H1 (cell line): ENCODE data around the gene PCTP. TPM values are rescaled to one million over a fixed set of nuclear protein-coding genes. Genes with fewer than 3 reads are reported as not detected.

ENCODE experiments used
- CTCF ChIA-PET: fragments of 300-600 bp; sonication (Branson Sonifier 250); formaldehyde crosslinking; loops from one replicate; lab custom pipeline; 2021; ENCODE audit not compliant: partially characterized antibody; lab: Charles Lee
- POLR2A ChIA-PET: fragments of 300-600 bp; sonication (Branson Sonifier 250); formaldehyde crosslinking; loops from one replicate; lab custom pipeline; 2021; ENCODE audit warnings: inconsistent platforms; ENCODE audit not compliant: partially characterized antibody; lab: Charles Lee
- DNase-seq, 2 experiments: peaks; one replicate each; pipeline versions ENCODE4 v3.0.0 to v3.0.0-alpha.2; 2010 to 2022; ENCODE audit warnings: low spot score in 2 of 2, low read depth in 1 of 2, mixed read lengths in 1 of 2
- FAIRE-seq: peaks from 2 replicates; lab custom pipeline; 2011; peaks lifted over from hg19 to GRCh38; lab: Jason Lieb, UNC
- H2AFZ ChIP-seq: 2 replicates; pipeline ENCODE4 v1.8.1; 2012; ENCODE audit warnings: low read length, inconsistent platforms
- H2AK5ac ChIP-seq: 2 replicates; pipeline ENCODE4 v1.6.1; 2013; ENCODE audit warnings: low read depth, low read length
- H2BK120ac ChIP-seq: replicated peaks from 2 replicates; pipeline ENCODE3; 2013; ENCODE audit warnings: low read depth, low read length, inconsistent platforms
- H2BK12ac ChIP-seq: 2 replicates; pipeline ENCODE4 v1.6.1; 2013; ENCODE audit warnings: low read depth, low read length
- H2BK15ac ChIP-seq: 2 replicates; pipeline ENCODE4 v1.6.1; 2013; ENCODE audit warnings: low read length
- H2BK20ac ChIP-seq: 2 replicates; pipeline ENCODE4 v1.6.1; 2013; ENCODE audit warnings: low read length
- H2BK5ac ChIP-seq: 2 replicates; pipeline ENCODE4 v1.6.1; 2013; ENCODE audit warnings: low read depth, low read length
- H3K14ac ChIP-seq: 2 replicates; pipeline ENCODE4 v1.6.1; 2013; ENCODE audit warnings: inconsistent platforms; ENCODE audit not compliant: insufficient read length
- H3K18ac ChIP-seq: 2 replicates; pipeline ENCODE4 v1.6.1; 2013; ENCODE audit warnings: low read length; ENCODE audit errors: extremely low read depth
- H3K23ac ChIP-seq: 2 replicates; pipeline ENCODE4 v1.6.1; 2013; ENCODE audit warnings: inconsistent platforms; ENCODE audit not compliant: insufficient read length
- H3K23me2 ChIP-seq: 2 replicates; pipeline ENCODE4 v1.6.1; 2013; ENCODE audit warnings: low read depth, low read length
- H3K27ac ChIP-seq: 2 replicates; pipeline ENCODE4 v1.6.1; 2011; ENCODE audit warnings: low read depth, low read length, inconsistent platforms
- H3K27me3 ChIP-seq, 4 experiments: replicated peaks in 1 of 4; 1 replicate in 1 of 4; 2 replicates in 3 of 4; pipeline versions ENCODE4 v1.6.1 to v1.8.1; 2011 to 2013; ENCODE audit warnings: low read length in 3 of 4, mild to moderate bottlenecking in 3 of 4, inconsistent platforms in 2 of 4, mixed read lengths in 2 of 4, moderate library complexity in 1 of 4; ENCODE audit not compliant: control insufficient read depth in 3 of 4, insufficient read depth in 3 of 4; ENCODE audit errors: extremely low read depth in 1 of 4
- H3K36me3 ChIP-seq, 4 experiments: 2 replicates each; pipeline versions ENCODE4 v1.6.1 to v1.8.1; 2011 to 2013; ENCODE audit warnings: mild to moderate bottlenecking in 4 of 4, low read length in 3 of 4, moderate library complexity in 2 of 4, control low read depth in 1 of 4, inconsistent platforms in 1 of 4; ENCODE audit not compliant: insufficient read depth in 4 of 4, control insufficient read depth in 2 of 4
- H3K4ac ChIP-seq: replicated peaks from 2 replicates; pipeline ENCODE3; 2013; ENCODE audit warnings: low read length, low read depth, mixed read lengths, inconsistent platforms; ENCODE audit not compliant: insufficient read length
- H3K4me1 ChIP-seq, 4 experiments: replicated peaks in 1 of 4; 1 replicate in 1 of 4; 2 replicates in 3 of 4; pipeline versions ENCODE4 v1.6.1 to v1.8.1; 2011 to 2013; ENCODE audit warnings: low read length in 3 of 4, inconsistent platforms in 2 of 4, mixed read lengths in 1 of 4; ENCODE audit not compliant: insufficient read depth in 4 of 4, control insufficient read depth in 3 of 4
- H3K4me2 ChIP-seq, 2 experiments: 2 replicates each; pipeline versions ENCODE4 v1.6.1 to v1.8.1; 2011 to 2013; ENCODE audit warnings: low read depth in 2 of 2, low read length in 2 of 2, control low read depth in 1 of 2, inconsistent platforms in 1 of 2, mild to moderate bottlenecking in 1 of 2; ENCODE audit not compliant: insufficient read depth in 1 of 2
- H3K4me3 ChIP-seq, 4 experiments: fragments of 200-600, 300-600 bp in 1 of 4; sonication (generic), shearing (Covaris generic), sonication (Bioruptor Twin) in 1 of 4; 2 replicates each; pipeline versions ENCODE4 v1.5.1 to v1.8.1; 2011 to 2016; ENCODE audit warnings: low read length in 4 of 4, low read depth in 3 of 4, control low read depth in 2 of 4, inconsistent platforms in 2 of 4, mild to moderate bottlenecking in 2 of 4, mixed read lengths in 1 of 4, moderate library complexity in 1 of 4; ENCODE audit not compliant: insufficient read depth in 2 of 4; ENCODE audit errors: extremely low read depth in 1 of 4
- H3K56ac ChIP-seq: replicated peaks from 2 replicates; pipeline ENCODE3; 2013; ENCODE audit warnings: low read depth, mild to moderate bottlenecking, mixed read lengths, low read length, inconsistent platforms; ENCODE audit not compliant: insufficient read length
- H3K79me1 ChIP-seq: 2 replicates; pipeline ENCODE4 v1.6.1; 2013; ENCODE audit warnings: low read depth, low read length, control low read depth
- H3K79me2 ChIP-seq, 2 experiments: 2 replicates each; pipeline versions ENCODE4 v1.6.1 to v1.8.1; 2012 to 2013; ENCODE audit warnings: low read length in 2 of 2, mild to moderate bottlenecking in 2 of 2, inconsistent platforms in 1 of 2; ENCODE audit not compliant: insufficient read depth in 2 of 2, control insufficient read depth in 1 of 2
- H3K9ac ChIP-seq, 4 experiments: replicated peaks in 1 of 4; 1 replicate in 1 of 4; 2 replicates in 3 of 4; pipeline versions ENCODE4 v1.6.1 to v1.8.1; 2011 to 2013; ENCODE audit warnings: low read depth in 3 of 4, low read length in 3 of 4, control low read depth in 2 of 4, mild to moderate bottlenecking in 2 of 4, moderate library complexity in 2 of 4, inconsistent platforms in 1 of 4; ENCODE audit errors: extremely low read depth in 1 of 4
- H3K9me3 ChIP-seq, 2 experiments: 2 replicates each; pipeline versions ENCODE4 v1.6.1 to v1.8.1; 2012 to 2013; ENCODE audit warnings: mild to moderate bottlenecking in 2 of 2, moderate library complexity in 2 of 2, control low read depth in 1 of 2, inconsistent platforms in 1 of 2, low read depth in 1 of 2, low read length in 1 of 2, mixed read lengths in 1 of 2; ENCODE audit not compliant: insufficient read depth in 2 of 2
- H4K20me1 ChIP-seq, 2 experiments: replicated peaks in 1 of 2; 2 replicates each; pipeline versions ENCODE3 to v1.8.1; 2011 to 2013; ENCODE audit warnings: inconsistent platforms in 2 of 2, low read length in 2 of 2, mild to moderate bottlenecking in 1 of 2; ENCODE audit not compliant: insufficient read depth in 2 of 2, control insufficient read depth in 1 of 2
- H4K5ac ChIP-seq: 2 replicates; pipeline ENCODE4 v1.6.1; 2013; ENCODE audit warnings: low read length, low read depth, mixed read lengths, inconsistent platforms; ENCODE audit not compliant: insufficient read length
- H4K8ac ChIP-seq: 2 replicates; pipeline ENCODE4 v1.8.0; 2013; ENCODE audit warnings: mild to moderate bottlenecking, moderate library complexity, low read length, inconsistent platforms; ENCODE audit not compliant: insufficient read depth; ENCODE audit errors: extremely low read depth
- H4K91ac ChIP-seq: replicated peaks from 2 replicates; pipeline ENCODE3; 2013; ENCODE audit warnings: low read length, mixed read lengths, inconsistent platforms; ENCODE audit not compliant: insufficient read length
- CEBPB ChIP-seq: IDR thresholded peaks from 2 replicates; pipeline ENCODE4 v1.6.1; 2012; ENCODE audit warnings: low read depth, low read length
- EZH2 ChIP-seq: fragments of 200-600 bp; sonication (generic); IDR thresholded peaks from 2 replicates; pipeline ENCODE4 v1.7.1; 2012; ENCODE audit warnings: low read depth, mild to moderate bottlenecking, moderate library complexity, low read length, inconsistent platforms; ENCODE audit not compliant: severe bottlenecking
- KDM4A ChIP-seq: IDR thresholded peaks from one replicate; pipeline ENCODE4 v1.7.1; 2012; ENCODE audit warnings: low read depth, mild to moderate bottlenecking, moderate library complexity, low read length, inconsistent platforms; ENCODE audit not compliant: severe bottlenecking
- POLR2A ChIP-seq, 2 experiments: IDR thresholded peaks; 1 replicate in 1 of 2; 2 replicates in 1 of 2; pipeline ENCODE4 v1.6.1; 2011; ENCODE audit warnings: low read depth in 2 of 2, low read length in 2 of 2, mild to moderate bottlenecking in 2 of 2; ENCODE audit errors: control extremely low read depth in 1 of 2
- RBBP5 ChIP-seq: IDR thresholded peaks from 2 replicates; pipeline ENCODE4 v1.7.1; 2012; ENCODE audit warnings: low read depth, mild to moderate bottlenecking, inconsistent platforms, low read length, moderate library complexity, borderline replicate concordance
- RXRA ChIP-seq: IDR thresholded peaks from 2 replicates; pipeline ENCODE4 v1.6.1; 2011; ENCODE audit warnings: low read depth, mild to moderate bottlenecking, low read length, moderate library complexity; ENCODE audit not compliant: insufficient read depth
- SIX5 ChIP-seq: IDR thresholded peaks from 2 replicates; pipeline ENCODE4 v1.6.1; 2011; ENCODE audit warnings: mild to moderate bottlenecking, low read depth, low read length
- TAF7 ChIP-seq: optimal IDR thresholded peaks from 2 replicates; pipeline ENCODE3; 2011; ENCODE audit warnings: low read depth, mild to moderate bottlenecking, inconsistent platforms, low read length, moderate library complexity, borderline replicate concordance
- YY1 ChIP-seq: IDR thresholded peaks from 2 replicates; pipeline ENCODE4 v1.6.1; 2011; ENCODE audit warnings: low read depth, mild to moderate bottlenecking, low read length
- WGBS, 2 experiments: shearing (Covaris generic) in 1 of 2; methylation state at CpG; one replicate each; pipeline versions ENCODE4 v1.1.6 to v1.1.7; 2013 to 2015; ENCODE audit warnings: low lambda C conversion rate in 2 of 2, mixed read lengths in 2 of 2, inconsistent platforms in 1 of 2, low coverage in 1 of 2, missing lambda C conversion rate in 1 of 2; ENCODE audit not compliant: insufficient replicate concordance in 2 of 2, insufficient coverage in 1 of 2, insufficient read length in 1 of 2; ENCODE audit errors: extremely low coverage in 1 of 2, missing lambda C conversion rate in 1 of 2; 5-methylcytosine and 5-hydroxymethylcytosine counted together
- polyA plus RNA-seq, 7 experiments: library from polyadenylated mRNA; depleted of rRNA in 3 of 7; stranded (reverse) in 5 of 7; unstranded in 2 of 7; fragments of >200 nt in 5 of 7; fragments of 200-250 nt in 2 of 7; gene quantifications; 1 replicate in 5 of 7; 2 replicates in 1 of 7; 4 replicates in 1 of 7; pipeline versions ENCODE4 v1.2.1 to v1.2.3, GENCODE V29; 2011 to 2013; ENCODE audit warnings: missing spikeins in 2 of 7, mixed read lengths in 2 of 7
- total RNA-seq: library from RNA; stranded (reverse); fragmentation: NEBNext Ultra II Directional; extraction: Animal tissue kit (Norgen Biotek cat#: 25700); gene quantifications from 2 replicates; pipeline ENCODE4 v1.2.1, GENCODE V29; 2021

Gene PCTP
- total and polyA plus RNA-seq, 2 of the 8 experiments (the other 6 are each of a cell fraction or from before 2014, with no cell fraction given), result 14.1 to 14.6 TPM

DNA sequence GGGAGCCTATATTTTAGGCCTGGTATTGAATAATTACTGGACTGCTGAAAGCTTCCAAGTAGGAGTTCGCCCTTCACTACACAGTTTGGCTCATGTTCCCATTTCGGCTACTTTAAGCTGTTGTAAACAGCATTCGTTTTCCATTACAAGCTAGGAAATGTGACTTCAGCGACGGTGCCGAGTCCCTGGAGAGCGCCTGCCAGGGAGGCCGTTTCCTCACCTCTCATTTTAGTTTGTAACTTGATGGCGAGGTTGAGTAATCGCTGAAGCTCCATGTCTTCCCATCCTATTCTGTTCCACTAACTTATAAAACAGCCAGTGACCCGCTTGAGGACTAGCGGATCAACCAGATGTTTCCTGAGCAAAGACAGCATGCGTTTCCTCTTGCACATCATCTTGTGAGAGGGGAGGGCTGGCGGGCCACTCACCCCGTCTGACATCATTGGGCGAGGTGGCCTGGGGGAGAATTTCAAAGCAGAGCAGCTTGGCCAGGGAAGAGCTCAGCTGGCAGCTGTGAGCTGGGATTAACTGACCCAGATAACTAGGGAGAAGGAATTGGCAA, 32.9 kb downstream of the PCTP start:
- Histone ChIP-seq H4K5ac (no peak overlapping the region), H4K20me1 (no peaks in the 10 kb centered on the region), H2BK120ac (no peak overlapping the region), H3K4ac (no peak overlapping the region), H3K18ac (no peak overlapping the region), H3K79me1 (no peaks in the 10 kb centered on the region), H3K9ac (no peak overlapping the region), H4K91ac (no peak overlapping the region), H2BK12ac (no peak overlapping the region), H2BK5ac (no peak overlapping the region), H3K23ac (no peak overlapping the region), H3K4me2 (no peak overlapping the region), H3K27ac (no peak overlapping the region), H2AFZ (no peak overlapping the region), H3K27me3 (no peaks in the 10 kb centered on the region), H2AK5ac (no peak overlapping the region), H3K36me3 (no peaks in the 10 kb centered on the region), H3K4me1 (no peaks in the 10 kb centered on the region), H3K56ac (no peak overlapping the region), H3K23me2 (no peaks in the 10 kb centered on the region), H3K79me2 (no peaks in the 10 kb centered on the region), H3K4me3 (no peak overlapping the region), H2BK15ac (no peak overlapping the region), H3K14ac (no peak overlapping the region), H4K8ac (no peak overlapping the region), H2BK20ac (no peak overlapping the region), H3K9me3 (no peaks in the 10 kb centered on the region)
- WGBS, 2 experiments, result 87% methylated on average over 16 of the region's 16 CpGs; no CpG with 5 or more reads in 1 of the 2 experiments
- FAIRE-seq (no peak), DNase-seq (no peak)
- POLR2A ChIA-PET, result interaction anchor here (0.5 to 1.3 kb wide), 2 partner anchors 33 to 146 kb away, joined by 3 to 4 read pairs; partner anchors contain the start of gene PCTP
- CTCF ChIA-PET, result interaction anchor here (0.6 to 6.1 kb wide), 10 partner anchors 11 to 536 kb away, joined by 3 to 58 read pairs (median 4); no protein-coding TSS in a partner anchor
- TF ChIP-seq EZH2, result no peak
- no peak for TF ChIP-seq YY1
- no peak for TF ChIP-seq CEBPB
- no peak for TF ChIP-seq TAF7
- no peak for TF ChIP-seq POLR2A (IDR thresholded peaks at IDR 0.05; ENCODE audit: control extremely low read depth in 1 of 2, low read depth in 2 of 2, low read length in 2 of 2)
- no peak for TF ChIP-seq RBBP5
- TF ChIP-seq RXRA, result no peak
- no peak for TF ChIP-seq SIX5
- TF ChIP-seq KDM4A, result no peak
